IPS DF 6.9 (cell line): ENCODE data around the gene CARS1.

Experiments used
- DNase-seq: peaks from one replicate; pipeline ENCODE4 v3.0.0-alpha.2; 2013; ENCODE audit warnings: low read depth, low spot score
- H3K27ac ChIP-seq: one replicate; pipeline ENCODE4 v1.5.1; 2013; ENCODE audit warnings: low read length, control low read depth
- H3K27me3 ChIP-seq: 2 replicates; pipeline ENCODE4 v1.6.1; 2013; ENCODE audit warnings: mild to moderate bottlenecking, low read length; ENCODE audit not compliant: control insufficient read depth, insufficient read depth
- H3K36me3 ChIP-seq: 2 replicates; pipeline ENCODE4 v1.6.1; 2013; ENCODE audit warnings: low read length; ENCODE audit not compliant: control insufficient read depth, insufficient read depth
- H3K4me1 ChIP-seq: 2 replicates; pipeline ENCODE4 v1.6.1; 2013; ENCODE audit warnings: low read length; ENCODE audit not compliant: control insufficient read depth, insufficient read depth
- H3K4me3 ChIP-seq: 2 replicates; pipeline ENCODE4 v1.5.1; 2013; ENCODE audit warnings: mild to moderate bottlenecking, low read length
- H3K9me3 ChIP-seq: 2 replicates; pipeline ENCODE4 v1.6.1; 2013; ENCODE audit warnings: low read length, inconsistent platforms; ENCODE audit not compliant: control insufficient read depth, insufficient read depth
- WGBS: extraction: QIAGEN DNeasy Blood & Tissue Kit; methylation state at CpG from one replicate; pipeline ENCODE4 v1.1.7; 2013; ENCODE audit warnings: mixed read lengths, missing lambda C conversion rate; ENCODE audit not compliant: insufficient read length, insufficient coverage; 5-methylcytosine and 5-hydroxymethylcytosine counted together

The CARS1 gene

GRCh38 chr11:3046641-3047040 lies 10.6 kb downstream of the CARS1 start:
- Histone ChIP-seq H3K27me3 (no peaks in the 10 kb centered on the region), H3K4me1 (no peaks in the 10 kb centered on the region; the same call in 1 of the 2 replicates), H3K36me3 (peaks cover 7% of the 10 kb centered on the region), H3K9me3 (no peaks in the 10 kb centered on the region), H3K4me3 (no peak overlapping the region), H3K27ac (no peak overlapping the region)
- WGBS = no CpG with 5 or more reads among the region's 8 CpGs
- DNase-seq = no peak

GRCh38 chr11:3046190-3046589 lies 11.0 kb downstream of the CARS1 start:
- no peak for DNase-seq
- H3K4me3 ChIP-seq = no peak overlapping the region
- no CpG with 5 or more reads among the region's 12 CpGs for WGBS
- H3K36me3 ChIP-seq = peaks cover 11% of the 10 kb centered on the region
- H3K27me3 ChIP-seq = no peaks in the 10 kb centered on the region
- no peaks in the 10 kb centered on the region for H3K4me1 ChIP-seq
- H3K9me3 ChIP-seq = no peaks in the 10 kb centered on the region
- H3K27ac ChIP-seq = no peak overlapping the region

GRCh38 chr11:3044915-3045314 lies 12.3 kb downstream of the CARS1 start:
- WGBS = no CpG with 5 or more reads among the region's 12 CpGs
- Histone ChIP-seq H3K36me3 (peaks cover 17% of the 10 kb centered on the region), H3K27me3 (no peaks in the 10 kb centered on the region), H3K27ac (no peak overlapping the region), H3K4me1 (no peaks in the 10 kb centered on the region), H3K4me3 (no peak overlapping the region), H3K9me3 (no peaks in the 10 kb centered on the region)
- no peak for DNase-seq

GRCh38 chr11:3044004-3044403 lies 13.2 kb downstream of the CARS1 start:
- no CpG with 5 or more reads among the region's 6 CpGs for WGBS
- H3K4me1 ChIP-seq = no peaks in the 10 kb centered on the region
- H3K4me3 ChIP-seq = no peak overlapping the region
- no peaks in the 10 kb centered on the region for H3K27me3 ChIP-seq
- no peak overlapping the region for H3K27ac ChIP-seq
- DNase-seq = no peak
- H3K9me3 ChIP-seq = no peaks in the 10 kb centered on the region
- H3K36me3 ChIP-seq = peaks cover 18% of the 10 kb centered on the region

- no peak overlapping the region for H3K4me3 ChIP-seq
- no peaks in the 10 kb centered on the region for H3K27me3 ChIP-seq
- no peak for DNase-seq
- peaks cover 21% of the 10 kb centered on the region for H3K36me3 ChIP-seq
- no peaks in the 10 kb centered on the region for H3K9me3 ChIP-seq
- no CpG with 5 or more reads among the region's 16 CpGs for WGBS
- no peak overlapping the region for H3K27ac ChIP-seq
- no peaks in the 10 kb centered on the region for H3K4me1 ChIP-seq
Measured at GRCh38 chr11:3043315-3043871, 13.8 kb downstream of the CARS1 start.

GRCh38 chr11:3042496-3043314 lies 14.5 kb downstream of the CARS1 start:
- Histone ChIP-seq H3K4me1 (no peaks in the 10 kb centered on the region), H3K4me3 (no peak overlapping the region), H3K9me3 (no peaks in the 10 kb centered on the region), H3K27ac (no peak overlapping the region), H3K27me3 (no peaks in the 10 kb centered on the region), H3K36me3 (peaks cover 24% of the 10 kb centered on the region)
- WGBS = no CpG with 5 or more reads among the region's 11 CpGs
- no peak for DNase-seq

- peaks cover 27% of the 10 kb centered on the region for H3K36me3 ChIP-seq
Measured at GRCh38 chr11:3041699-3042441, 15.4 kb downstream of the CARS1 start.

GRCh38 chr11:3040881-3041280 lies 16.3 kb downstream of the CARS1 start:
- no peak overlapping the region for H3K4me3 ChIP-seq
- H3K27ac ChIP-seq = no peak overlapping the region
- H3K4me1 ChIP-seq = no peaks in the 10 kb centered on the region
- no CpG with 5 or more reads among the region's 9 CpGs for WGBS
- no peaks in the 10 kb centered on the region for H3K27me3 ChIP-seq
- no peaks in the 10 kb centered on the region for H3K9me3 ChIP-seq
- no peak for DNase-seq
- peaks cover 35% of the 10 kb centered on the region for H3K36me3 ChIP-seq

More at GRCh38 chr11:3041699-3042441, 15.4 kb downstream of the CARS1 start:
- Histone ChIP-seq H3K27ac (no peak overlapping the region), H3K4me1 (no peaks in the 10 kb centered on the region), H3K27me3 (no peaks in the 10 kb centered on the region), H3K4me3 (no peak overlapping the region), H3K9me3 (no peaks in the 10 kb centered on the region)
- DNase-seq = no peak
- WGBS = no CpG with 5 or more reads among the region's 17 CpGs

- DNase-seq = no peak
- Histone ChIP-seq H3K36me3 (peaks cover 37% of the 10 kb centered on the region), H3K27me3 (no peaks in the 10 kb centered on the region), H3K9me3 (no peaks in the 10 kb centered on the region), H3K4me1 (no peaks in the 10 kb centered on the region), H3K4me3 (no peak overlapping the region), H3K27ac (no peak overlapping the region)
- WGBS = no CpG with 5 or more reads among the region's 12 CpGs
Measured at GRCh38 chr11:3037945-3038271, 19.3 kb downstream of the CARS1 start.

GRCh38 chr11:3037040-3037944 lies 19.9 kb downstream of the CARS1 start:
- Histone ChIP-seq H3K36me3 (peaks cover 37% of the 10 kb centered on the region), H3K4me1 (no peaks in the 10 kb centered on the region), H3K27ac (no peak overlapping the region), H3K9me3 (no peaks in the 10 kb centered on the region), H3K4me3 (no peak overlapping the region), H3K27me3 (no peaks in the 10 kb centered on the region)
- WGBS = no CpG with 5 or more reads among the region's 24 CpGs
- DNase-seq = no peak
